GM13977 (cell line): ENCODE results near the gene ORM1.

ENCODE experiments used
- DNase-seq: peaks from one replicate; pipeline ENCODE4 v3.0.0; 2012; ENCODE audit warnings: low spot score
- CTCF ChIP-seq: IDR thresholded peaks from 2 replicates; pipeline ENCODE4 v1.5.1; 2012; ENCODE audit warnings: mild to moderate bottlenecking, control low read depth; ENCODE audit not compliant: insufficient read depth; ENCODE audit errors: extremely low read depth, missing control alignments
- in situ Hi-C: fragments of 300-500 bp; cut with MboI; formaldehyde crosslinking; loops from one replicate; pipeline ENCODE4 v1.12.0; 2022; ENCODE audit warnings: low sequenced_read_pairs, low pct_unique_long_range_greater_than_20kb, mixed read lengths, inconsistent platforms; ENCODE audit not compliant: unreplicated experiment

ORM1 gene

GRCh38 chr9:114359801-114360200 is 36.9 kb downstream of the ORM1 start:
- no peak for DNase-seq
- no peak for TF ChIP-seq CTCF
- in situ Hi-C loops = no loop called here

GRCh38 chr9:114361542-114361941 is 38.6 kb downstream of the ORM1 start:
- DNase-seq = no peak
- in situ Hi-C loops = no loop called here
- TF ChIP-seq CTCF = no peak

DNA sequence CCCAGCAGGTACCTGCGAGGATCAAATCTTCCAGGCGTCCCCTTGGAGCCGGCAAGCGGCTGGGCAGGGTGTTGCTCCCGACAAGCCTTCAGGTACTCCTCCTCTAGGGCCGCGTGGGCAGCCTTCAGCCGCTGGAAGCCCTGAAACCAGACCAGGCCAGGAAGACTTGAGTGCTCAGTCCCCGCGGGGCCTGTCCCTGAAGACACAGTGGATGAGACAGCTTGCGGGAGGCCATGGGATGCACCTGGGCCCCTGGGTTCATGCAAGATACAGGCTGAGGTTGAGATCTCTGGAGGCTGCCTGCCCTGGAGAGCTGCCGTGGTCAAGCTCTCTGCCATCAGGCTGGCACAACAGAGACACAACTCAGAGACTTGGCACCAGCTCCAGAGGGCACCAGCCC is 39.5 kb downstream of the ORM1 start:
- in situ Hi-C loops = no loop called here
- no peak for TF ChIP-seq CTCF
- DNase-seq = no peak

- TF ChIP-seq CTCF = no peak
- in situ Hi-C loops = no loop called here
- no peak for DNase-seq
These were observed 40.5 kb downstream of the ORM1 start for GRCh38 chr9:114363424-114363823.

GRCh38 chr9:114364134-114365041 is 41.5 kb downstream of the ORM1 start:
- TF ChIP-seq CTCF = no peak
- in situ Hi-C loops = no loop called here
- DNase-seq = no peak

DNA sequence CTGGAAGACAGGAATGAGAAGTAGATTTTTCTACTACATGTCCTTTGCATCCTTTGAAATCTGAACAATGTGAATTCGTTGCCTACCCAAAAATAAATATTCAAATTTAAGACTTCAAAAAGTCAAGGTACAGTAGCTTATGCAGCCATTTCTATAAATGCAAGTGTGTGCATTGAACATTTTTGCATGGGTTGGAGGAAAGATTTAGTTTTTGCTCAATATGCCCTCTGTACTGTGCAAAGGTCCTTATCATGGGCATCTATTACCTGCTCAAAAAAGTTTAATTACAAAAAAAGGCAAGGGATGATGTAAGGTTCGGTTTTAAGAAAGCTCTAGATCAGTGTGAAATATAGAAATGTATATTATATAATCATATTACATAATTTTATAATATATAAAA is 42.3 kb downstream of the ORM1 start:
- in situ Hi-C loops = no loop called here
- DNase-seq = no peak
- no peak for TF ChIP-seq CTCF
